HuH-7.5 (cell line): ENCODE measurements around the gene RIMBP3C.
"Not testable (repeated sequence)": the region's sequence is repeated elsewhere in the genome, so short reads cannot be mapped to it uniquely, and the experiment has no call there.

ENCODE experiments used
- DNase-seq: peaks from one replicate; pipeline ENCODE4 v3.0.0; 2011; ENCODE audit warnings: low spot score

The RIMBP3C gene

DNA sequence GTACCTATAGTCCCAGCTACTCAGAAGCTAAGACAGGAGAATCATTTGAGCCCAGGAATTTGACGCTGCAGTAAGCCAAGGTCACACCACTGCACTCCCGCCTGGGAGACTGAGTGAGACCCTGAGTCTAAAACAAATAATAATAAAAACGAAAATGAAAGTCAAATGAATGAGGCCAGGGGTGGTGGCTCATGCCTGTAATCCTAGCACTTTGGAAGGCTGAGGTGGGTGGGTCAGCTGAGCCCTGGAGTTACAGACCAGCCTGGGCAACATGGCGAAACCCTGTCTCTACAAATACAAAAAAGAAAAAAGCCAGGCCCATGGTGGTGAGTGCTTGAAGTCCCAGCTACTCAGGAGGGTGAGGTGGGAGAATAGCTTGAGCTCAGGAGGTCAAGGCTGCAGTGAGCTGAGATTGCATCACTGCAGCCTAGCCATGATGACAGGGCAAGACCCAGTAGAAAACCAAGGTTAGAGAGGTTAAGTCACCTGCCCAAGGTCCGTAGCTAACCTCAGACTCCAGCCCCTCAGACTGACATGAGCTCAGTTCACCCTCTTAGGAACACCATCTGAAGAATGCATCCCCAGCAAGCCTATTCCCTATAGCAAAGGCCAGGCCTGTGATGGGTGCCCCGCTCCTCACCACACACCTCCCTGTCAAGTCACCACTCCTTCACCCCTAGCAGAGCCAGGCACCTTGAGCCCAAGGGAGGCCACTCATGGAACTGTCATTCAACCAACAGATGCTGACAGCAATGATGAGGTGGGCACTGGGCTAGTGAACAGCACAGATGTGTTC, 24.4 kb downstream of the RIMBP3C start:
- DNase-seq, result not testable (repeated sequence)

DNA sequence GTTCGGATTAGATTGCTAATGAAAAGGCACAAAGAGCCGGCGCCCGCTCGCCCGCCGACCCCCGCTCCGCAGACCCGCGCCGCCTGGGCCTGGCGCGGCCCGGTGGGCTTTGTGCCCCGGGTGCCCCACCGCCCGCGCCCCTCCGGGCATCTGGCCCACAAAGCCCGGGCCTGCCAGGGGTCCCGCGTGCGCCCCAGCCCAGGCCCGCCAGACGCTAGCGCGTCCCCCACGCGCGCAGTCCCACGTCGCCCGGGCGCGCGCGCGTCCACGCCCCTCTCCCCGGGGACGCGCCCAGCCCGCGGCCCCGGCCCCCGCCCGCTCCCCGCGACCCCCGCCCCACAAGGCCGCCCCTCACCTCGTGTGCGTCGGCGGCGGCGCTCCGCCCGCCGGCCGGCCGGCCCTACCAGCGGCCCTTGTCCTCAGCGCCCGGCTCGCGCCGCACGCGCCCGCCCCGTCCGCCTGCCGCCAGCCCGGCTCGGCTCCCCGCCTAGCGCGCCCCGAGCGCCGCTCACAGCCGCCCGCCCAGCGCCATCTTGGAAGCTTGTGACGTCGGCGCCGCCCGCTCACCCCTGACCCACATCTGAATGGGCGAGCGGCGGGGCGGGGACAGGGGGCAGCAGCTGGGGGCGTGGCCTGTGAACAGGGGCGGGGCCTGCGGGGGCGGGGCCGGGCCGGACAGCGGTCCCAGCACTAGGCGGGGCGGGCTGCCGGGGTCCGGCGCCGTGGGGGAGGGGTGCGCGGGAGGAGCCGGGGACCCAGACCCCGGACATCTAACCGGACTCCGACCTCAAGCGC, 34.1 kb downstream of the RIMBP3C start:
- DNase-seq, result not testable (repeated sequence)

DNA sequence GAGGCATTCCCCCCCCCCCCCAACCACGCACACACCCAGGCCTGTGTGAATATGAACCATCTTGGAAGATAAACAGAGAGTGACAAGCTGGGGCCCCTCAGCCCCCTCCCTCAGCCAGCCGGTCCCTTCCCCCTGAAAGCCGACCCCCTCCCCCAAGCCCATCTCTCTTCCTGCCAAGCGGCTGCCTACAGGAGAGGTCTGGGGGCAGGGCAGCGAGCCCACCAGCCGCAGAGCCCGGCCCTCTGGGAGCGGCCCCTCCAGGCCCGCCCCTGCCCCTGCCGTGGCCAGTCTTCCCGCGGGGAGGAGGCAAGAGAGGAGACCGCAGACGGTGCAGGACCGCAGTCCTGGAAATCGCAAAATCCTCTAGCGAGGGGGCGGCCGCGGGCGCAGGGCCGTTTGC, 34.7 kb downstream of the RIMBP3C start:
- DNase-seq, result not testable (repeated sequence)

DNA sequence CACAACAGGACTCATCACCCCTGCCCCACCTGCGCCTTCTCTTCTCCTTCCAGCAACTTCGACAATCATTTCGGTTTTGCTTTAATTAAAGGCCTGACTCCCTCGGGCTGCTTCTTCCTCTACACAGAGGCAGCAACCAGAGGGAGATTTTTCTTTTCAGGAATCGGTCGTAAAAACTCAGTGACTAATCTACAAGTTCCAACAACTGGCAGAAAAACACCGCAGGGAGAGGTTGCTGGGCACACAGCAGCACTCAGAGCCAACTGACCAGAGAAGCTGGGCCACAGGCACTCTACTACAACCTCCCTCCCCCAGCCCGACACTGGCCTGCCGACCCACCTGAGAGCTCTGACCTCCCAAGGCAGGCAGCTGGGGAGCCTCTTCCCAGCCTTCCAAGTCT, 36.0 kb downstream of the RIMBP3C start:
- not testable (repeated sequence) for DNase-seq

DNA sequence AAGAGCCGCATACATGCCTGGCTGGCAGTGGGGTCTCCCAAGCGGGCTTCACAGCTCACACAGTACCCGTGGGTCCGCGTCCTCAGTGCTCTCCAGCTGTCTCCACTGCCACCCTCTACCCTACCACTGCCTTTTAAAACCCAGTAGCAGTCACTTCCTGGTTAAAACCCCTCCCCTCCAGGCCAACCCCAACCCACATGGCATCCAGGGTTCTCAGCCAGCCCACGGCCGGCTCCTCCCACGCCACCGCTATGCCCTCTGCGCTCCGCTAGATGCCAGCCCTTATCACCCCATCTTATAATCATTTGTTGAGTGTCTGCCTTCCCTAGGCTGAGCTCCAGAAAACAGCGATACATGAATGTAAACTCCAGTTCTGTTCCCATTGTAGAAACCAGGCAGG, 37.1 kb downstream of the RIMBP3C start:
- DNase-seq, result not testable (repeated sequence)

DNA sequence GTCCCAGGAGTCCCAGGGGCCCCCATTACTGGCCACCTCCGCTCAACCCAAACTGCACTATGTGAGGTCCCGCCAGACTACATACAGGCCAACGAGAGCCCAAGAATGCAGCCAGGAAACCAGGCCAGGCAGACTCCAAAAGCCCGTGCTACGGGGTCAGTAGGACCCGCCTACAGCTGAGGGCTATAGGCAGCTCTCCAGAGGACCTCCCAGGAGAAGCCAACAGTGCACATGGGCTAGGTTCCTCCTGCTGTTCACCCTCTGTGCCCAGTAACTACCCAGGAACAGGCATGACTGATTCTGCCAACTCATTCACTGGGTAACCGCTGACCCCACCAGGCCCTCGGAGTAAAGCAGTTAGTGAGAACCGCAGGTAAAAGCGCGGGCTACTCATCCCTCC, 39.2 kb downstream of the RIMBP3C start:
- DNase-seq, result not testable (repeated sequence)

DNA sequence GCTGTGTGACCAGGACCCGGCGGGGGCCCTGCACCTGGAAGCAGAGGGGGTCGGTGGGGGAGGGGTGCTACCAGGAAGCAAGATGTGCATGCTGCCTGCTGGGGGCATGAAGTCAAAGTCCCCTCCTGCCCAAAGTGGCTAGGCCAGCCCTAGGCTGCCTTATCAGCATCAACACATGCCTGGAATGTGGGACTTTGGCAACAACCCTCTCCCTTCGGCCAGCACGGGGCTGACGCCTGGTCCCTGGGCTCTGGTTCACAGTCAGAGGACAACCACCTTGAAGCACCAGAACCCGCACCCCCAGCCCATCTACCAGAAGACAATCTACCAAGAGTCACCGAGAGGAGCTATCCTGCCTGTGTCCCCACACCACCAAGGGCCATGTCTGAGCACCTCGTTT, 40.9 kb downstream of the RIMBP3C start:
- DNase-seq, result not testable (repeated sequence)

DNA sequence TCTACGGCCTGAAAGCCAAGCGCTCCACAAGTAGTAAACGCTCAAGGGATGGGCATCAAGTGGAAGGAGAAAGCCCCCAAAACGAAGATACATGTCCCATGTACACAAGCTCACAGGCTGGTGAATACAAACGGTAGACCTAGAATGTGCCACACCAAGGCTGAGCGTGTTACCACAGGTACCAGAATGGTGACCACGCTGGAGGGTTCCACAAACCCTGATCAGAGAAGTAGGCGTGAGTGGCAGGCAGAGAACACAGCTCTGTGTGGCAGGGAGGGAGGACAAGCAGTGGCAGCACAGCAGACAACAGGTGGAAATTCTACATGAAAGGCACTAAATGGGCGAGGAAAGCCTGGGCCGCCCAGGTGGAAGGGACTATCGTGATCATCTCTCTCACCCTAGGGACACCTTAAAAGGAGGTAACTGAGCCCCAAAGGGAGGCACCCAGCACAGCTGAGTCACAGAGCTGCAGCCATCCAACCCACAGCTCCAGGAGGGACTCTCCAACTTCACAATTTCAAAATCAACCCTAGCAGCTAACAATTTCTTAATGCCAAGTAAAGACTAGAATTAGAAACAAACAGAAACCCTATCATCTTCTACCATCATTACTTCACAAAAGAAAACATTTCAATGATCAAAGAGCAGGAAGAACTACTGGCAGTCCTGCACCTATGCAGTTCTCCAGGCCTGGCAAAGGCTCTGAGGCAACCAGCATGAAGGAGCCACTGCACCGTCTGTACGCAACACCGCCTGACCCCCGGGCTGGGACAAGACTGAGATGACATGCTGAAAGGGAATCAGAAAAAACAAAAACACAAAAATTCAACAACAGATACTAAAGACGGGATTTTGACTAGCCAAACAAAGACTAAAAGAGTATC, 51.4 kb downstream of the RIMBP3C start:
- DNase-seq, result not testable (repeated sequence)

DNA sequence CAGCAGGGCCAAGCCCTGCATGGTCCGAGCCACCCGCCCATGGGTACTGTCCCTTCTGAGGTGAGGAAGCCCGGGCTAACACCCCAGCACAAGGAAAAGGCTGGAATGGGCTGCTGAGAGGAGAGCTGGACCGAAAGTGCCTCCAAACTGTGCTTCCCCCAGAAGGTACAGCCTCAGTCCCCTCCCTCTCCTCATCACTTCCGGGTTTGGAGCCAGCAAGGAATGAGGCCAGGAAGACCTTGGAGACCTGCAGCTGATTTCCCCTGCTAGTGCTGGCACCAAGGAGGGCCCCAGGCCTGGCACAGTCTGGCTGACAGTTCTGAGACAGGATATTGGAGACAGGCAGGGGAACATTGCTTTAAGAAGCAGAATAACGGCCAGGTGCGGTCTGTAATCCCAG, 52.8 kb downstream of the RIMBP3C start:
- DNase-seq, result not testable (repeated sequence)

DNA sequence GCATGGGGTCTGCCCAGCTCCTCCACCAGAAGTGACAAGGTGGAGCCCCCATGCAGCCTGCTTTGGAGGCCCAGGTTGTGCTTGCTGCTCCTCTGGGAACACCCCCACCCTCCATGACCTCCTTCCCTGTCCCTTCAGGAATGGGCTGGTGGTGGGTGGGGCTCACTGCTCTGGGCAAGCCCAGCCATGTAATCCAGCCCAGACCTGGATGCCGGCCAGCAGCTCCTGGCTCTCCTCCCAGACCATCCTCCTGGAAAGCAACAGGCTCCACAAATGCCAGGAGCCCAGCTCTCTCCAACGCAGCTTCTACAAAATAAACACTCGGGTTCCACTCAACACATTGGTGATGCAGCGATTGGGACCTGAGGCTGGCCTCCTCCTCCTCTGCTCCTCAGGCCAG, 53.3 kb downstream of the RIMBP3C start:
- not testable (repeated sequence) for DNase-seq
